ENCODE results near the gene KCNK5. TPM values are rescaled to one million over a fixed set of nuclear protein-coding genes. Genes with fewer than 3 reads are reported as not detected.

The KCNK5 gene
- total RNA-seq, 6 donors from 2014 or later = 8.9 to 34.6 (median 17.3) TPM

- Histone ChIP-seq H3K27ac (no peak overlapping the region), H3K4me1 (peaks cover 0 to 15% (median 5%) of the 10 kb centered on the region in 4 donors), H3K36me3 (no peaks in the 10 kb centered on the region), H3K4me3 (no peak overlapping the region), H3K9me3 (peaks cover 0 to 6% (median 3%) of the 10 kb centered on the region in 4 donors), H3K27me3 (no peaks in the 10 kb centered on the region)
- TF ChIP-seq POLR2A (IDR thresholded peaks at IDR 0.05) (no peak), POLR2AphosphoS5 (IDR thresholded peaks at IDR 0.05) (no peak), EP300 (IDR thresholded peaks at IDR 0.05) (no peak)
- TF ChIP-seq, protein P1, sequence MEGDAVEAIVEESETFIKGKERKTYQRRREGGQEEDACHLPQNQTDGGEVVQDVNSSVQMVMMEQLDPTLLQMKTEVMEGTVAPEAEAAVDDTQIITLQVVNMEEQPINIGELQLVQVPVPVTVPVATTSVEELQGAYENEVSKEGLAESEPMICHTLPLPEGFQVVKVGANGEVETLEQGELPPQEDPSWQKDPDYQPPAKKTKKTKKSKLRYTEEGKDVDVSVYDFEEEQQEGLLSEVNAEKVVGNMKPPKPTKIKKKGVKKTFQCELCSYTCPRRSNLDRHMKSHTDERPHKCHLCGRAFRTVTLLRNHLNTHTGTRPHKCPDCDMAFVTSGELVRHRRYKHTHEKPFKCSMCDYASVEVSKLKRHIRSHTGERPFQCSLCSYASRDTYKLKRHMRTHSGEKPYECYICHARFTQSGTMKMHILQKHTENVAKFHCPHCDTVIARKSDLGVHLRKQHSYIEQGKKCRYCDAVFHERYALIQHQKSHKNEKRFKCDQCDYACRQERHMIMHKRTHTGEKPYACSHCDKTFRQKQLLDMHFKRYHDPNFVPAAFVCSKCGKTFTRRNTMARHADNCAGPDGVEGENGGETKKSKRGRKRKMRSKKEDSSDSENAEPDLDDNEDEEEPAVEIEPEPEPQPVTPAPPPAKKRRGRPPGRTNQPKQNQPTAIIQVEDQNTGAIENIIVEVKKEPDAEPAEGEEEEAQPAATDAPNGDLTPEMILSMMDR (IDR thresholded peaks at IDR 0.05) = no peak
- ATAC-seq (ENCODE audit: low FRiP score in 2 of 2) (no peak), DNase-seq (no peak)
- 81 to 92% methylated on average over 4 to 5 of the region's 5 CpGs for WGBS, 2 donors
Measured at GRCh38 chr6:39167321-39167720, 62.0 kb downstream of the KCNK5 start.

- WGBS, 2 donors = 75 to 93% methylated on average over 5 of the region's 5 CpGs
- H3K36me3 ChIP-seq = no peaks in the 10 kb centered on the region
- peaks cover 0 to 15% (median 5%) of the 10 kb centered on the region in 4 donors for H3K4me1 ChIP-seq
Measured at GRCh38 chr6:39166912-39167290, 62.4 kb downstream of the KCNK5 start.

DNA sequence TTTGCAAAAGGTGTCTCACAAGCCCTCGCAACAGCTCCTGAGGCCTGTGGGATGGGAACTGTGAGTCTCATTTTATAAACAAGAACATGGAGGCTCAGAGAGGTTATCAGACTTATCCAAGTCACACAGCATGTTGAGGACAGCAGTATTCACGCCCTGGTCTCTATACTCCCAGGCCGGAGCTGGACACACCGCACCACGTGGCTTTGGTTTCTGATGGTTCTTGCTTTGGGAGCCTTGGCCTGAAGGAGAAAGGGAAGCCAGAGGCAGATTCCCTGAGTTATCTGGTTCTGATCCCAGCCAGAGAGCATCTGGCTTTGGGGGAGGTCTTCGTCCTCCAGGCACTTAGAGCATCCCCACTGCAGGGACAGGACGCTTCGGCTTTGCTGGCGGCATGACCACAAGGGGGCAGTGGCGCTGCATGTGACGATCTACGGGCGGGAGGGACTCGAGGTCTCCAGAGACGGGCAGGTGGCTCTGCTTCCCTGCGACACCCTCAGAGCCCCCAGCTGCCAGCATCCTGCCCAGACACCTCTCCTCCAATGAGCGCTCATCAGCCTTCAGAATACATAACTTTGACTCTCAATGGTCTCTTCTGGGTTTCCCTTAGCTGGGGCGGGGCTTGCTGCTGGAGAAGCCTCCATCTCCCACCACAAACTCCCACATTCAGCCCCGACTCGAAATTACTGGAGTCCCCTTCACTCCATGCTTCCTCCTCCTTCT is 62.9 kb downstream of the KCNK5 start:
- Histone ChIP-seq H3K4me3 (no peak overlapping the region), H3K27me3 (no peaks in the 10 kb centered on the region), H3K27ac (no peak overlapping the region), H3K9me3 (peaks cover 0 to under 1% (median under 1%) of the 10 kb centered on the region in 4 donors), H3K36me3 (no peaks in the 10 kb centered on the region), H3K4me1 (peaks cover 0 to 15% (median 5%) of the 10 kb centered on the region in 4 donors)
- WGBS, 2 donors = 28 to 51% methylated on average over 12 to 20 of the region's 20 CpGs
- DNase-seq (peak; percentile 80 to 92), ATAC-seq (ENCODE audit: low FRiP score in 2 of 2) (peak; percentile 82 to 86)
- no peak for TF ChIP-seq POLR2A (IDR thresholded peaks at IDR 0.05)
- TF ChIP-seq EP300 (IDR thresholded peaks at IDR 0.05) = no peak
- TF ChIP-seq, protein P1 (IDR thresholded peaks at IDR 0.05) = peak; percentile 79 to 94 (median 90)
- no peak for TF ChIP-seq POLR2AphosphoS5 (IDR thresholded peaks at IDR 0.05)

More at GRCh38 chr6:39166912-39167290, 62.4 kb downstream of the KCNK5 start:
- H3K27me3 ChIP-seq = no peaks in the 10 kb centered on the region
- ATAC-seq (ENCODE audit: low FRiP score in 2 of 2) (no peak), DNase-seq (no peak)
- no peak overlapping the region for H3K27ac ChIP-seq
- H3K9me3 ChIP-seq = peaks cover 0 to 6% (median 3%) of the 10 kb centered on the region in 4 donors
- no peak overlapping the region for H3K4me3 ChIP-seq
- TF ChIP-seq POLR2A (IDR thresholded peaks at IDR 0.05) (no peak), EP300 (IDR thresholded peaks at IDR 0.05) (no peak), POLR2AphosphoS5 (IDR thresholded peaks at IDR 0.05) (no peak)
- TF ChIP-seq, protein P1 (IDR thresholded peaks at IDR 0.05) = no peak

DNA sequence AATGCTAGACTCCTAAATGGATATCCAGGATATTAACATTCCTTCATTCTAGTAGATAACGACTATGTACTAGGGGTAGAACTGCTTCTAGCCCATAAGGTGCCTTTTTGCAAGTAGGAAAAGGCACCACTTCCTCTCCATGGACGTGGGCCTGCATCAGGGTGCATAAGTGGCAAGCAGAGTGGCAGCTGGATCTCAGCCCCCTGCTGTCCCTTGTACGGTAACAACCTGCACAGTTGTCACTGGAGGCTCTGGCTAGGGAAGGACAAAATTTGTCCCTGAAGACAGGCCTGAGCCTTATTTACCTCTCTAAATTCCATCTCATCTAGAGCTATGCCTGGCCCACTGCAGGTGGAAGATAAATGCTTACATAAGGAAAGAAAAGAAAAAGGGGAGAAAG is 71.8 kb downstream of the KCNK5 start:
- no peak for DNase-seq
- no peak overlapping the region for H3K4me3 ChIP-seq
- H3K4me1 ChIP-seq = no peaks in the 10 kb centered on the region
- ATAC-seq (ENCODE audit: low FRiP score in 2 of 2) = no peak
- no peaks in the 10 kb centered on the region for H3K36me3 ChIP-seq
- H3K9me3 ChIP-seq = no peaks in the 10 kb centered on the region
- no peaks in the 10 kb centered on the region for H3K27me3 ChIP-seq
- 43 to 51% methylated on average over 3 of the region's 3 CpGs for WGBS, 2 donors
- no peak overlapping the region for H3K27ac ChIP-seq
- TF ChIP-seq EP300 (IDR thresholded peaks at IDR 0.05) = no peak
- no peak for TF ChIP-seq POLR2A (IDR thresholded peaks at IDR 0.05)
- TF ChIP-seq POLR2AphosphoS5 (IDR thresholded peaks at IDR 0.05) = no peak
- TF ChIP-seq, protein P1 (IDR thresholded peaks at IDR 0.05) = no peak

DNA sequence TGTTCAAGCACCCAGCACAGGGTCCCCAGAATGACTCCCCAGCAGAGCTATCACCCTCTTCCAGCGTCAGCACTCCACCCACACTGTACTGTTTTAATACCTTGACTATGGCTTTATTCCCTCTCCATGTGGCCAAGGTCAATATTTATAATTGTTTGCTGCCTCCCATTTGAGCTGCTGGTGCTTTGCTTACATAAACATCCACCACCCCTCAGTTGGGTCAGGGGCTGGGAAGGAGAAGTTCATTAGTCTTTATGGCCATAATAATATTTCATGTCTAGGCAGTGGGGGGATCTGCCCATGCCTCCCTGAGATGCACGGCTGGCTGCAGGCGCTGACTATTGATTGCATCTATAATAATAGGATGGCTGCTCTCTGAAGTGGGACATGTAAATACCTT is 72.5 kb downstream of the KCNK5 start:
- TF ChIP-seq EP300 (IDR thresholded peaks at IDR 0.05) (no peak), POLR2AphosphoS5 (IDR thresholded peaks at IDR 0.05) (no peak)
- H3K27ac ChIP-seq = no peak overlapping the region
- H3K4me3 ChIP-seq = no peak overlapping the region
- WGBS, 2 donors = 89% methylated on average over 3 of the region's 3 CpGs
- no peaks in the 10 kb centered on the region for H3K36me3 ChIP-seq
- H3K27me3 ChIP-seq = no peaks in the 10 kb centered on the region
- DNase-seq = no peak
- peaks cover 0 to 4% (median 1%) of the 10 kb centered on the region in 4 donors for H3K4me1 ChIP-seq
- no peaks in the 10 kb centered on the region for H3K9me3 ChIP-seq
- ATAC-seq (ENCODE audit: low FRiP score in 2 of 2) = no peak

Data from upper lobe of left lung (tissue), 6 donors.